K562 (cell line): Measurements from ENCODE around the gene A1BG. TPM values are rescaled to one million over a fixed set of nuclear protein-coding genes. Genes with fewer than 3 reads are reported as not detected.

ENCODE experiments used
- ATAC-seq: fragments of 200-7000 bp; cut with Tn5 transposase; 3 replicates; pipeline ENCODE4 v1.9.1; 2020; ENCODE audit warnings: moderate library complexity
- BruUV-seq: library from RNA; stranded (reverse); fragments of 400-500 nt; replicated peaks from 2 replicates; lab custom pipeline; 2021; lab: Mats Ljungman, UMichigan
- CTCF ChIA-PET: fragments of 300-600 bp; formaldehyde crosslinking; extraction: SDS; loops from one replicate; lab custom pipeline; 2021; ENCODE audit warnings: low intra/inter-chr PET ratio; lab: Yijun Ruan, JAX
- POLR2A ChIA-PET: fragments of 300-600, 350-650 bp; sonication (Branson Sonifier 250); formaldehyde crosslinking; extraction: SDS; loops from one replicate; lab custom pipeline; 2021; ENCODE audit warnings: antibody characterized with exemption, inconsistent platforms; lab: Yijun Ruan, JAX
- DNase-seq, 4 experiments: peaks; one replicate each; pipeline versions ENCODE4 v3.0.0 to v3.0.0-alpha.2; 2011 to 2018; ENCODE audit warnings: low spot score in 3 of 4, mixed read lengths in 3 of 4; ENCODE audit errors: extremely low read depth in 1 of 4
- FAIRE-seq: peaks from 2 replicates; lab custom pipeline; 2011; peaks lifted over from hg19 to GRCh38; lab: Jason Lieb, UNC
- H2AFZ ChIP-seq: 2 replicates; pipeline ENCODE4 v1.6.0; 2011; ENCODE audit warnings: low read depth, low read length, control low read depth, inconsistent platforms
- H3K27ac ChIP-seq: fragments of 200-600 bp; 3 replicates; pipeline ENCODE4 v1.8.0; 2011; ENCODE audit warnings: low read depth, mild to moderate bottlenecking, control low read depth, inconsistent platforms, low read length, moderate library complexity, mixed read lengths; ENCODE audit errors: extremely low read depth
- H3K27me3 ChIP-seq, 2 experiments: fragments of 300-600 bp in 1 of 2; 2 replicates in 1 of 2; 3 replicates in 1 of 2; pipeline versions ENCODE4 v1.6.0 to v1.8.0; 2011; ENCODE audit warnings: inconsistent platforms in 2 of 2, low read length in 2 of 2, mild to moderate bottlenecking in 1 of 2, mixed read lengths in 1 of 2, moderate library complexity in 1 of 2; ENCODE audit not compliant: control insufficient read depth in 2 of 2, insufficient read depth in 2 of 2
- H3K36me3 ChIP-seq: fragments of 300-600 bp; 3 replicates; pipeline ENCODE4 v1.8.0; 2011; ENCODE audit warnings: mild to moderate bottlenecking, low read length, inconsistent platforms; ENCODE audit not compliant: control insufficient read depth, insufficient read depth
- H3K4me1 ChIP-seq, 2 experiments: fragments of 200-600 bp in 1 of 2; replicated peaks in 1 of 2; 2 replicates in 1 of 2; 3 replicates in 1 of 2; pipeline versions ENCODE4 v1.5.1 to v1.8.0; 2011; ENCODE audit warnings: inconsistent platforms in 2 of 2, low read length in 2 of 2, mild to moderate bottlenecking in 1 of 2, mixed read lengths in 1 of 2, moderate library complexity in 1 of 2; ENCODE audit not compliant: control insufficient read depth in 2 of 2, insufficient read depth in 2 of 2
- H3K4me2 ChIP-seq: 2 replicates; pipeline ENCODE4 v1.6.1; 2011; ENCODE audit warnings: low read length, control low read depth, inconsistent platforms, mixed read lengths; ENCODE audit not compliant: insufficient read depth
- H3K4me3 ChIP-seq: fragments of 200-600 bp; sonication (generic), shearing (Covaris generic); 2 replicates; pipeline ENCODE4 v1.5.1; 2016; ENCODE audit warnings: control low read depth, inconsistent platforms
- H3K79me2 ChIP-seq: fragments of 200-600 bp; 3 replicates; pipeline ENCODE4 v1.8.0; 2011; ENCODE audit warnings: low read length, inconsistent platforms; ENCODE audit not compliant: control insufficient read depth, insufficient read depth
- H3K9ac ChIP-seq, 2 experiments: 2 replicates each; pipeline versions ENCODE4 v1.6.0 to v1.6.1; 2011; ENCODE audit warnings: low read depth in 2 of 2, low read length in 2 of 2, control low read depth in 1 of 2, inconsistent platforms in 1 of 2, mild to moderate bottlenecking in 1 of 2, mixed read lengths in 1 of 2; ENCODE audit not compliant: insufficient read depth in 1 of 2
- H3K9me1 ChIP-seq: one replicate; pipeline ENCODE4 v1.6.0; 2011; ENCODE audit warnings: inconsistent platforms, mild to moderate bottlenecking, low read length, moderate library complexity; ENCODE audit not compliant: control insufficient read depth, insufficient read depth
- H3K9me3 ChIP-seq: replicated peaks from 2 replicates; pipeline ENCODE4 v1.5.1; 2011; ENCODE audit warnings: low read depth, low read length, inconsistent platforms; ENCODE audit not compliant: control insufficient read depth, insufficient read depth
- H4K20me1 ChIP-seq: replicated peaks from 2 replicates; pipeline ENCODE4 v1.6.1; 2011; ENCODE audit warnings: low read length, inconsistent platforms, mixed read lengths; ENCODE audit not compliant: control insufficient read depth, insufficient read depth
- ADNP ChIP-seq: fragments of 200-800 bp; sonication (Bioruptor generic); IDR thresholded peaks from 2 replicates; pipeline ENCODE4 v1.6.1; 2016; ENCODE audit warnings: missing genetic modification characterization, missing compliant biosample characterization
- ATF7 ChIP-seq: fragments of 450-650 bp; IDR thresholded peaks from 2 replicates; pipeline ENCODE4 v1.7.1; 2014; ENCODE audit warnings: mild to moderate bottlenecking, moderate library complexity
- BRCA1 ChIP-seq, 2 experiments: fragments of 450-650 bp in 1 of 2; sonication (generic) in 1 of 2; formaldehyde crosslinking in 1 of 2; IDR thresholded peaks; 2 replicates each; pipeline versions ENCODE4 v1.5.0 to v1.6.1; 2017 to 2020; ENCODE audit warnings: mild to moderate bottlenecking in 1 of 2, missing genetic modification reagents in 1 of 2
- CBX2 ChIP-seq: fragments of 200-600 bp; sonication (generic); IDR thresholded peaks from one replicate; pipeline ENCODE4 v1.6.1; 2012; ENCODE audit warnings: mild to moderate bottlenecking, low read length, inconsistent platforms; ENCODE audit not compliant: insufficient read depth, poor library complexity, severe bottlenecking
- CEBPB ChIP-seq: fragments of 450-650 bp; IDR thresholded peaks from 2 replicates; pipeline ENCODE4 v1.6.1; 2016; ENCODE audit warnings: missing genetic modification characterization, missing compliant biosample characterization
- EGR1 ChIP-seq: fragments of 450-650 bp; conservative IDR thresholded peaks from 2 replicates; pipeline ENCODE4 v1.6.1; 2017; ENCODE audit warnings: mild to moderate bottlenecking
- ERF ChIP-seq: fragments of 450-650 bp; formaldehyde crosslinking; IDR thresholded peaks from 2 replicates; pipeline ENCODE4 v1.4.0; 2020; ENCODE audit warnings: mild to moderate bottlenecking, mixed read lengths
- HNRNPH1 ChIP-seq: fragments of 200-400 bp; formaldehyde crosslinking; optimal IDR thresholded peaks from 2 replicates; pipeline ENCODE3; 2017; ENCODE audit warnings: low read depth, mild to moderate bottlenecking, low read length, moderate library complexity
- KAT8 ChIP-seq: fragments of 450-650 bp; IDR thresholded peaks from 2 replicates; pipeline ENCODE4 v1.6.1; 2016; ENCODE audit warnings: low read depth, mild to moderate bottlenecking
- RBM17 ChIP-seq: fragments of 200-400 bp; formaldehyde crosslinking; IDR thresholded peaks from 2 replicates; pipeline ENCODE4 v1.6.1; 2017; ENCODE audit warnings: low read depth, mild to moderate bottlenecking, low read length, borderline replicate concordance
- SMARCC2 ChIP-seq: fragments of 450-650 bp; IDR thresholded peaks from 2 replicates; pipeline ENCODE4 v1.6.1; 2017; ENCODE audit warnings: antibody characterized with exemption, moderate library complexity, mild to moderate bottlenecking, low read depth
- ZC3H4 ChIP-seq: sonication (generic); formaldehyde crosslinking; IDR thresholded peaks from 2 replicates; pipeline ENCODE4 v1.9.0; 2021; ENCODE audit warnings: missing genetic modification reagents, borderline replicate concordance
- ZFX ChIP-seq: sonication (generic); formaldehyde crosslinking; IDR thresholded peaks from 2 replicates; pipeline ENCODE4 v1.8.0; 2022; ENCODE audit warnings: mild to moderate bottlenecking, missing genetic modification reagents, moderate library complexity
- ZSCAN32 ChIP-seq: fragments of 450-650 bp; formaldehyde crosslinking; IDR thresholded peaks from 2 replicates; pipeline ENCODE4 v1.4.0; 2020; ENCODE audit warnings: mild to moderate bottlenecking, moderate library complexity
- WGBS: fragments of 100-300 bp; shearing (Covaris generic); methylation state at CpG from one replicate; pipeline ENCODE4 v1.1.6; 2016; ENCODE audit warnings: low coverage, mixed read lengths; ENCODE audit not compliant: insufficient coverage; ENCODE audit errors: missing lambda C conversion rate; 5-methylcytosine and 5-hydroxymethylcytosine counted together
- in situ Hi-C: fragments of 300-500 bp; cut with MboI; formaldehyde crosslinking; loops from 4 replicates; pipeline ENCODE4 v1.15.0; 2018; ENCODE audit warnings: inconsistent platforms, mixed read lengths
- intact Hi-C: fragments of 100-400 bp; cut with micrococcal nuclease; formaldehyde crosslinking; loops from 2 replicates; pipeline ENCODE4 v1.14.2; 2022
- polyA plus RNA-seq, 8 experiments: library from polyadenylated mRNA; depleted of rRNA in 4 of 8; stranded (reverse) in 5 of 8; unstranded in 3 of 8; fragments of >200 nt; fragmentation: Nextera tagmentation in 2 of 8; fragmentation: Illumina TruSeq in 1 of 8; extraction: Ambion mirVana in 2 of 8; extraction: Trizol in 1 of 8; gene quantifications; 2 replicates each; pipeline versions ENCODE4 v1.2.1 to v1.2.3, GENCODE V29; 2011 to 2014; ENCODE audit warnings: inconsistent platforms in 1 of 8, missing spikeins in 1 of 8
- total RNA-seq, 7 experiments: library from RNA; depleted of rRNA in 6 of 7; stranded (reverse); fragments of >200 nt in 6 of 7; fragmentation: Illumina TruSeq in 2 of 7; extraction: Trizol in 2 of 7; gene quantifications; 2 replicates each; pipeline versions ENCODE4 v1.2.1 to v1.2.3, GENCODE V29; 2011 to 2021; ENCODE audit warnings: low replicate concordance in 1 of 7
- TF ChIP-seq, protein P1 (sequence below): sonication (generic); formaldehyde crosslinking; IDR thresholded peaks from 2 replicates; pipeline ENCODE4 v1.9.0; 2022; ENCODE audit warnings: mild to moderate bottlenecking, missing genetic modification reagents
- TF ChIP-seq, protein P2 (sequence below): fragments of 450-650 bp; formaldehyde crosslinking; IDR thresholded peaks from 2 replicates; pipeline ENCODE4 v1.4.0; 2022; ENCODE audit warnings: mild to moderate bottlenecking, moderate library complexity
- TF ChIP-seq, protein P3 (sequence below), 2 experiments: fragments of 450-650 bp; conservative IDR thresholded peaks; 2 replicates each; pipeline ENCODE4 v1.6.1; 2017; ENCODE audit warnings: mild to moderate bottlenecking in 2 of 2, moderate library complexity in 2 of 2

The A1BG gene
- total and polyA plus RNA-seq, 9 of the 15 experiments (the other 6 are each of a cell fraction or from before 2014, with no cell fraction given), result 0.10 to 19.8 (median 2.6) TPM

DNA sequence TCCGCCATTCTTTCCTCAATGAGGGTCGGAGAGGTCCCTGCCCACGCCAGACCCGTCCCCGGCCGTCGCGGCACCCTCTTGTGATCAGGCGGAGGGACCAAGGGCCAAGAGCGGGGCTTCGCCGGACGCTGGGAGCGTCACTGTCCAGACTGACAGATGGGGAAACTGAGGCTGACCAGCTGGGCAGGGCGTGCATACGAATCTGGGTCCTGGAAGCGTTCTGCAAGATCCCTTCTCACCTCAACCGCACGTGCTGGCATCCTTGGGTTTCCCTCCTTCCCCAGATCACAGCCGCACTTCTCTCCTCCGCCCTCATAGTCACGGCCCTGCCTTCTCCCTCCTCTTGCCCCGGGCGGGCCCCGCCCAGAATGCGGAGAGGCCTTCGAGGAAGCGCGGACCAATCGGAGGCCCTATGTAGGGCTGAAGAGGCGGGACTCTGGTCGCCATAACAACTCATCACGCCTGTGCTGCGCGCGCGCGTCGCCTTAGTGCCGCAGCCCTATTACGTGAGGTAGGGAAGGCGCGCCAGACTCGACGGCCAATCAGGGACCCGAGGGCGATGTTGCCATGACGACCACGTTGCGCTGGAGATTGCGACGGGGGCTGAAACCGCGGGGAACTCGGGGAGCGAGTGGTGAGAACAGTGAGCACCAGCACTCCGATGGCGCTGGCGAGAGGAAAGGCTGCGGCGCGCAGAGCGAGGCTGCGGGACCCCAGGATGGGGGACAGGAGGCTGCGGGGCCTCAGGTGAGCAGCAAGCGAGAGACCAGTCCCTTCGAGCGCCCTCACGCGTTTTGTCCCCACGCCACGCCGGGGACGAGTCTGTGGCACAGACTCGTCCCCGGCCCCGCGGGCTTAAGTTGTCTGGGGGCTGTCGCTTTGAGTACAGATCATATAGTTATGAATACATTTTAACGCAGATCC is 47.9 kb upstream of the A1BG start (continued):
- TF ChIP-seq CBX2 (no peak), BRCA1 (IDR thresholded peaks at IDR 0.05) (no peak), BRCA1 (CRISPR knock-in tag; IDR thresholded peaks at IDR 0.05) (no peak), ADNP (no peak), HNRNPH1 (no peak), SMARCC2 (no peak), ZSCAN32 (CRISPR knock-in tag) (0 out of 2 replicates have a peak, but pooled peaks have one; percentile 10), CEBPB (tag) (peak; percentile 26; the same call in 1 of the 2 replicates)
- TF ChIP-seq, protein P1, sequence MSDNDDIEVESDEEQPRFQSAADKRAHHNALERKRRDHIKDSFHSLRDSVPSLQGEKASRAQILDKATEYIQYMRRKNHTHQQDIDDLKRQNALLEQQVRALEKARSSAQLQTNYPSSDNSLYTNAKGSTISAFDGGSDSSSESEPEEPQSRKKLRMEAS, result peak; percentile 74

DNA sequence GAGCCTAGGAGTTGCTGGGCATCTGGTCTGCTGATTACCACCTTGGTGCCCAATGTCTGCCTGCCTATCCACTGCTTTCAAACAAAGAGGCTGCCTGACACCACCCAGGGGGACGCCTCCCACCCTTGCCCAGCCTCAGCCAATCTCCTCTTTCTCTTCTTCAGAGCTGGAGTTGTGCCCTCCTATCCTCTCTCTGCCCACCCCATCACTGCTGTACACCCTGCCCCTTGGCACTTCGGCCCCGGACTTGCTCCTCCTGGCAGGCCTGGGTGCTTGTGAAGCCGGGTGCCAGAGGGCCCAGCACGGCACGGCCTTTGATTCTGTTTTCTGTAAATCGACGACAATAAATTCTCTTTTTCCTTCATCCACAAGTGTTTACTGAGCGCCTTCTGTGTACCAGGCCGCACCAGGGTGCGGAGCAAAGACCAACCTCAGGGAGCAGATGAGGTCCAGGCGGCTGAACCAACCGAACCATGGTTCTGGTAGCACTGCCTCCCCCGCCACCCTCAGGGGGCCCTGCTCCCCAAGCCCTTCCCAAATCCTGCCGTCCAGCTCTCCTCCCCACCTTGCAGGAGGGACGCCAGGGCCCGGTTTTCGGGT is 47.1 kb upstream of the A1BG start:
- ATAC-seq (no peak), FAIRE-seq (no peak), DNase-seq (peak in 1 of 4 experiments; percentile 3)
- H4K20me1 ChIP-seq, result no peaks in the 10 kb centered on the region
- intact Hi-C loops (loop anchor here (2.0 to 10.0 kb wide), 2 partner anchors 176 to 218 kb away; partner anchors contain the start of genes ZNF274 and ZNF544), in situ Hi-C loops (no loop called here)
- peak overlapping the region; percentile 64 to 86 for H3K9ac ChIP-seq
- peaks cover 26 to 63% of the 10 kb centered on the region in 2 experiments for H3K4me1 ChIP-seq
- no TSS peak for BruUV-seq
- no peaks in the 10 kb centered on the region for H3K9me3 ChIP-seq
- CTCF ChIA-PET, result no interaction called here
- peaks cover 24% of the 10 kb centered on the region for H3K79me2 ChIP-seq
- peak overlapping the region; percentile 7; the same call in 1 of the 3 replicates for H3K27ac ChIP-seq
- peak overlapping the region; percentile 85 for H3K4me2 ChIP-seq
- peak overlapping the region; percentile 40 for H3K4me3 ChIP-seq
- H3K27me3 ChIP-seq, result no peaks in the 10 kb centered on the region
- 34% methylated on average over 18 of the region's 18 CpGs for WGBS
- peaks cover 3% of the 10 kb centered on the region; the same call in 1 of the 3 replicates for H3K36me3 ChIP-seq
- H3K9me1 ChIP-seq, result no peaks in the 10 kb centered on the region
- POLR2A ChIA-PET, result interaction anchor here (1.0 to 1.6 kb wide), 4 partner anchors 8 to 13 kb away, joined by 3 to 8 read pairs (median 6); partner anchors contain the start of gene ZNF584
- H2AFZ ChIP-seq, result peak overlapping the region; percentile 90
- TF ChIP-seq KAT8, result no peak
- TF ChIP-seq, protein P2, sequence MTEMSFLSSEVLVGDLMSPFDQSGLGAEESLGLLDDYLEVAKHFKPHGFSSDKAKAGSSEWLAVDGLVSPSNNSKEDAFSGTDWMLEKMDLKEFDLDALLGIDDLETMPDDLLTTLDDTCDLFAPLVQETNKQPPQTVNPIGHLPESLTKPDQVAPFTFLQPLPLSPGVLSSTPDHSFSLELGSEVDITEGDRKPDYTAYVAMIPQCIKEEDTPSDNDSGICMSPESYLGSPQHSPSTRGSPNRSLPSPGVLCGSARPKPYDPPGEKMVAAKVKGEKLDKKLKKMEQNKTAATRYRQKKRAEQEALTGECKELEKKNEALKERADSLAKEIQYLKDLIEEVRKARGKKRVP (CRISPR knock-in tag), result no peak
- TF ChIP-seq RBM17, result no peak
- TF ChIP-seq, protein P3, sequence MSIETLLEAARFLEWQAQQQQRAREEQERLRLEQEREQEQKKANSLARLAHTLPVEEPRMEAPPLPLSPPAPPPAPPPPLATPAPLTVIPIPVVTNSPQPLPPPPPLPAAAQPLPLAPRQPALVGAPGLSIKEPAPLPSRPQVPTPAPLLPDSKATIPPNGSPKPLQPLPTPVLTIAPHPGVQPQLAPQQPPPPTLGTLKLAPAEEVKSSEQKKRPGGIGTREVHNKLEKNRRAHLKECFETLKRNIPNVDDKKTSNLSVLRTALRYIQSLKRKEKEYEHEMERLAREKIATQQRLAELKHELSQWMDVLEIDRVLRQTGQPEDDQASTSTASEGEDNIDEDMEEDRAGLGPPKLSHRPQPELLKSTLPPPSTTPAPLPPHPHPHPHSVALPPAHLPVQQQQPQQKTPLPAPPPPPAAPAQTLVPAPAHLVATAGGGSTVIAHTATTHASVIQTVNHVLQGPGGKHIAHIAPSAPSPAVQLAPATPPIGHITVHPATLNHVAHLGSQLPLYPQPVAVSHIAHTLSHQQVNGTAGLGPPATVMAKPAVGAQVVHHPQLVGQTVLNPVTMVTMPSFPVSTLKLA (conservative IDR thresholded peaks at IDR 0.05), result no peak
- 0 out of 2 replicates have a peak, but pooled peaks have one; percentile 50 for TF ChIP-seq ZC3H4 (CRISPR knock-in tag)
- no peak for TF ChIP-seq EGR1
- no peak for TF ChIP-seq ATF7
- TF ChIP-seq ERF (CRISPR knock-in tag), result no peak
- TF ChIP-seq ZFX (CRISPR knock-in tag), result peak; percentile 7; the same call in 1 of the 2 replicates
